HG02642 (cell line): ENCODE data around the gene TBC1D1.
A peak's percentile ranks its signal among the peaks of the same experiment; 100 is the strongest.

Experiments used
- ATAC-seq: cut with Tn5 transposase; IDR thresholded peaks from one replicate; pipeline ENCODE4 v1.9.1; 2021; ENCODE audit warnings: mild to moderate bottlenecking; ENCODE audit not compliant: unreplicated experiment, poor library complexity

The TBC1D1 gene

GRCh38 chr4:37983951-37984350 lies 93.1 kb downstream of the TBC1D1 start:
- ATAC-seq, result no peak

GRCh38 chr4:37985730-37986275 lies 94.9 kb downstream of the TBC1D1 start:
- no peak for ATAC-seq

DNA sequence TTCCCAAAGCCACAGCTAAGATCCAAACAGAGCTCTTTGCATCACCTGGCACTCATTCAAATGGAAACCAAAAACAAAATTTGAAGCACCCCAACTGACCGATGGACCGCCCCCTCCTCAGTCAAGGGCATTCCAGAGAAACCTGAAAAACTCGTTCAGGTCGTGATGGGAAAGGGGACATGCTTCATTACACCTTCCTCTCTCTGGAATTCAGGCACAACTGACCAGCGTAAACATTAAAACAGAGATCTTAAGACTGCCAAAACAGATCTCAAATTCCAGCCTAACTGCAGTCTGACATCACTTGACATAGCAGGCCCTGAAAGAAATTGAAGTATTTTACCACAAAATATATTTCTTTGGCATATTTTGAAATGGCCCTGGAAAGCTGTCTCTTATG lies 97.8 kb downstream of the TBC1D1 start:
- no peak for ATAC-seq

DNA sequence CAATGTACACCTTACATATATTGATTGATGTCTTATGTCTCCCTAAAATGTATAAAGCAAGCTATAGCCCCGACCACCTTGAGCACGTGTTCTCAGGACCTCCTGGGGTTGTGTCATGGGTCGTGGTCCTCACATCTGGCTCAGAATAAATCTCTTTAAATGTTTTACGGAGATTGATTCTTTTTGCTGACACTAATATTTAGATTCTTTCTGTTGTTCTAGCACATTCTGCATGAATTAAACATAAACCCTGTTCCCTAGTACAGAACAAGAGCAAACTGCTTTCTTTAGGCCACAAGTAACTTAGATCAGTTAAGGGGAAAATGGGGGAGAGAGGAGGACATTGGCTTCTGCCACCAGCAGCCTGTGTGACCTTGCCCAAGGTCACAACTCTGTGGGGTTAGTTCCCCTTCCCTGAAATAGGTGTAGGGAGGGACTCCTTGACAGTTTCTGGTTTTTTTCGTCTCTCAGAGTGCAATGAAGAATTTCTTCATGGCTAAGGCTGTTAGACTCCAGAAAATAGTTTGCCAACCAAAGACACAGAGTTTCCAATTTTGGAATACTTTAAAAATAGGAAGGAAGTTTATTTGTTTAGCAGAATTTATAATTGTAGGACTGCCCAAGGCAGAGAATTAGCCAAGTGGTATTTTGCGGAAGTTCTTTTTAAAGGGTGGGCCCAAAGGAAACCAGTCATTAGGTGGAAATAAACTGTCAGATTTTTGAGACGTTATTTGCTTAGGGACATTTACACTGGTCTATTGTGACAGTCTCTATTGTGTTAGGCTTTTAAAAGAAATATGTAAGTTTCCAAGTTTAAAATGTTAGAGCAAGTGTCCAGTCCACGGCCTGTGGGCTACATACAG lies 98.7 kb downstream of the TBC1D1 start:
- ATAC-seq, result no peak

DNA sequence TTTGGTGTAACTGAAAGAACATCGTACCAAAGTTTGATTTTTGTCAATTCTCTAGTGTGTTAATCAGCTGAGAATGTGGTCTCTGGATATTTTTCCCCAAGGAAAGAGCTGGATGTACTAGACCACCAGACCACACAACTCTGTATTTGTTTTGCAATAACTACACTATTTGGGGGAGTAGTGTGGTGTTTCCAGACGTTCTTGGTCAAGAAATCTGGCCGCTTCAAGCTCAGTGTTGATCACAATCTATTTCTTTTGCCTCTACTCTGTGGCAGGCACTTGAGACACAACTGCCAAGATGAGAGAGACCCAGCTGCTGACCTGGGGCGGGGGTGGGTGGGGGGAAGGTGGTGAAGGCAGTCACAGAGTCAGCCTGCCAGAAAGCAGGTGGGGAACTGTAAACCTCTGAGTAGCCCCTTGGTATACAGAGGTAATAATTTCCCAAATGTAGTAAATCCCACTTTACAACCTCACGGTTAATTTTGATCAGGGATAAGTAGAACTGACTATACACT lies 99.9 kb downstream of the TBC1D1 start:
- no peak for ATAC-seq

GRCh38 chr4:37991623-37992410 lies 100.9 kb downstream of the TBC1D1 start:
- no peak for ATAC-seq

DNA sequence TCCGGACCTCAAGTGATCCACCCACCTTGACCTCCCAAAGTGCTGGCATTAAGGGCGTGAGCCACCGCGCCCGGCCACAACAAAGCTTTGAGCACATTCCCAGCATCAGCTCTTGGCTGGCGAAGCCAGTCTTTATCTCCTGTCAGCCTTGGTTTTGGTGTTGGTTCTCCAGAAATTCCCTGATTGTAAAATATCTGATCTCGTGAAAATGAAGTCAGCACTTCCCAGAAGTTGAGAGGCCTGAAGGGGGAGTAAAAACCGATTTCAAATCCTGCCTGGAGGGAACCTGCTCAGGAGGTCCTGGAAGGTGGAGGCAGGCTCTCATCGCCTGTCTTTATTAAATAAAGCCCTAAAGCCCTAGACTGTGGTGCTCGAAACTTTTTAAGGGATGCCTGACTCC lies 102.9 kb downstream of the TBC1D1 start:
- no peak for ATAC-seq

GRCh38 chr4:37994569-37994968 lies 103.7 kb downstream of the TBC1D1 start:
- ATAC-seq, result peak; percentile 68

GRCh38 chr4:37995299-37995821 lies 104.5 kb downstream of the TBC1D1 start:
- no peak for ATAC-seq

DNA sequence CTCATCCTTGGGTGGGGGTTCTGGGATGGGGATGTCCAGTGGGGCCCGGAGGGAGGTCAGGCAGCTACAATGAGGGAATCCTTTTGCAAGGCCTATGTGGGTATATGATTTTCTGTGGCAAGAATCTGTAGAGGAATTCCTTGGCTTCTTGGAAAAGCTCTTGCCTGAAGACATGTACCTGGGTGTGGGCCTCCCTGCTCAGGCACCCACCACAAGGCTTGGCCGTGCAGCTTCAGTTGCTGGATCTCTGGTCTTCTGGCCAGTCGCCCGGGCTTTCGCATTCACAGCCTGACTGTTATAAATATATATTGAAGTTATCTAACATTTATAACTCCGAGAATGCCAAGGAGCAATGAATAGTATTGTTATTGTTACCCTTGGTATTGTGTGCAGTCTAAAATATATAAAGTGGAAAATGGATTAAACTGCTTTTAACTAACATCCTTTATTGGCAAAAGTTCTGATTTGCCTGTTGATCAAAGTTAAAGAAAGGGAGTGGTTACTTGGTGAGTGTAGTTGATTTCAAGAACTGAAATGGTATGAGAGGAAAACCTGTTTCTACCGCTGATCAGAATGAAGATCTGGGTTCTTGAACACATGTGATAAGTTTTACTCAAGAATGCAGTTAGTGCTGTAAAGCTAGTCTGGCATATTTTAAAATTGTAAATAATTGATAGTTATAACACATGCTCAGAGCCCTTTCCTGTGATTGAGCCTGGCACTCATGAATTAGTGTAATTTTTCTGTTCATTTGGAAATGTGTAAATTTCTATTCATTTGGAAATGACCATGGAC lies 105.3 kb downstream of the TBC1D1 start:
- no peak for ATAC-seq

GRCh38 chr4:37998226-37998625 lies 107.3 kb downstream of the TBC1D1 start:
- no peak for ATAC-seq

- ATAC-seq, result no peak
Measured at GRCh38 chr4:37999000-37999716, 108.3 kb downstream of the TBC1D1 start.

GRCh38 chr4:37999965-38000364 lies 109.1 kb downstream of the TBC1D1 start:
- no peak for ATAC-seq

GRCh38 chr4:38001927-38002326 lies 111.0 kb downstream of the TBC1D1 start:
- no peak for ATAC-seq

GRCh38 chr4:38002451-38003071 lies 111.7 kb downstream of the TBC1D1 start:
- ATAC-seq, result no peak

GRCh38 chr4:38003102-38003501 lies 112.2 kb downstream of the TBC1D1 start:
- ATAC-seq, result no peak

DNA sequence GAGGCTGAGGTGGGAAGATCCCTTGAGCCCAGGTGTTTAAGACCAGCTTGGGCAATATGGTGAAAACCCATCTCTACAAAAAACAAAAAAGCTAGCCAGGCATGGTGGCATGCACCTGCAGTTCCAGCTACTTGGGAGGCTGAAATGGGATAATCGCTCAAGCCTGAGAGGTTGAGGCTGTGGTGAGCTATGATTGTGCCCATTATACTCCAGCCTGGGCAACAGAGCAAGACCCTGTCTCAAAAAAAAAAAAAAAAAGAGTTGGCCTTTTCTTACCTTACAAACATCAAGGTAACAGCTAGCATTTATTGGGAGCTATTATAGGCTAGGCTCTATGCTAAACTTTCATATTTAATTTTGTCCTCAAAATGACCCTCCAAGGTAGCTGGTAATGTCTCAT lies 112.7 kb downstream of the TBC1D1 start:
- no peak for ATAC-seq

- no peak for ATAC-seq
Measured at GRCh38 chr4:38004062-38004461, 113.2 kb downstream of the TBC1D1 start.

DNA sequence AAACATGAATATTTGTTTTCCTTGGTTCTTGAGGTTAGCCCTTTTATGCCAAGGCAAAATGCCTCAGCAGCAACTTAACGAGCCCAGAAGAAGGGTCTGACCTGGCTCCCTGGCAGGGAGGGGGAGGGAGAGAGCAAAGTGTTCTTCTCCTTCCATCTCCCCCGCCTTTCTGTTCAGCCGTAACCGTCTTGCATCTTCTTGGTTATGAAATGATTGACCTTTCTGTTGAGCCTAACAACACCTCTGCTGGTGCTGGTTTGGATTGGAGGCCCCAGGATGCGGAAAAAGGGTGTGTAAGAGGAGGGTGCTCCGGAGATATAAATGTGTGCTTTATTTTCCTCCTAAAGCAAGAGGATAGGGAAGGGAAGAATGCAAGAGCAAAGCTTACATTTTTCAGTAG lies 114.0 kb downstream of the TBC1D1 start:
- ATAC-seq, result no peak
